K562 (cell line): ENCODE results near the gene MYH7. TPM values are rescaled to one million over a fixed set of nuclear protein-coding genes. Genes with fewer than 3 reads are reported as not detected.

Experiments
- ATAC-seq: fragments of 200-7000 bp; cut with Tn5 transposase; 3 replicates; pipeline ENCODE4 v1.9.1; 2020; ENCODE audit warnings: moderate library complexity
- BruUV-seq: library from RNA; stranded (reverse); fragments of 400-500 nt; replicated peaks from 2 replicates; lab custom pipeline; 2021; lab: Mats Ljungman, UMichigan
- CTCF ChIA-PET: fragments of 300-600 bp; formaldehyde crosslinking; extraction: SDS; loops from one replicate; lab custom pipeline; 2021; ENCODE audit warnings: low intra/inter-chr PET ratio; lab: Yijun Ruan, JAX
- POLR2A ChIA-PET: fragments of 300-600, 350-650 bp; sonication (Branson Sonifier 250); formaldehyde crosslinking; extraction: SDS; loops from one replicate; lab custom pipeline; 2021; ENCODE audit warnings: antibody characterized with exemption, inconsistent platforms; lab: Yijun Ruan, JAX
- DNase-seq, 4 experiments: peaks; one replicate each; pipeline versions ENCODE4 v3.0.0 to v3.0.0-alpha.2; 2011 to 2018; ENCODE audit warnings: low spot score in 3 of 4, mixed read lengths in 3 of 4; ENCODE audit errors: extremely low read depth in 1 of 4
- FAIRE-seq: peaks from 2 replicates; lab custom pipeline; 2011; peaks lifted over from hg19 to GRCh38; lab: Jason Lieb, UNC
- H2AFZ ChIP-seq: 2 replicates; pipeline ENCODE4 v1.6.0; 2011; ENCODE audit warnings: low read depth, low read length, control low read depth, inconsistent platforms
- H3K27ac ChIP-seq: fragments of 200-600 bp; 3 replicates; pipeline ENCODE4 v1.8.0; 2011; ENCODE audit warnings: low read depth, mild to moderate bottlenecking, control low read depth, inconsistent platforms, low read length, moderate library complexity, mixed read lengths; ENCODE audit errors: extremely low read depth
- H3K27me3 ChIP-seq, 2 experiments: fragments of 300-600 bp in 1 of 2; 2 replicates in 1 of 2; 3 replicates in 1 of 2; pipeline versions ENCODE4 v1.6.0 to v1.8.0; 2011; ENCODE audit warnings: inconsistent platforms in 2 of 2, low read length in 2 of 2, mild to moderate bottlenecking in 1 of 2, mixed read lengths in 1 of 2, moderate library complexity in 1 of 2; ENCODE audit not compliant: control insufficient read depth in 2 of 2, insufficient read depth in 2 of 2
- H3K36me3 ChIP-seq: fragments of 300-600 bp; 3 replicates; pipeline ENCODE4 v1.8.0; 2011; ENCODE audit warnings: mild to moderate bottlenecking, low read length, inconsistent platforms; ENCODE audit not compliant: control insufficient read depth, insufficient read depth
- H3K4me1 ChIP-seq, 2 experiments: fragments of 200-600 bp in 1 of 2; replicated peaks in 1 of 2; 2 replicates in 1 of 2; 3 replicates in 1 of 2; pipeline versions ENCODE4 v1.5.1 to v1.8.0; 2011; ENCODE audit warnings: inconsistent platforms in 2 of 2, low read length in 2 of 2, mild to moderate bottlenecking in 1 of 2, mixed read lengths in 1 of 2, moderate library complexity in 1 of 2; ENCODE audit not compliant: control insufficient read depth in 2 of 2, insufficient read depth in 2 of 2
- H3K4me2 ChIP-seq: 2 replicates; pipeline ENCODE4 v1.6.1; 2011; ENCODE audit warnings: low read length, control low read depth, inconsistent platforms, mixed read lengths; ENCODE audit not compliant: insufficient read depth
- H3K4me3 ChIP-seq: fragments of 200-600 bp; sonication (generic), shearing (Covaris generic); 2 replicates; pipeline ENCODE4 v1.5.1; 2016; ENCODE audit warnings: control low read depth, inconsistent platforms
- H3K79me2 ChIP-seq: fragments of 200-600 bp; 3 replicates; pipeline ENCODE4 v1.8.0; 2011; ENCODE audit warnings: low read length, inconsistent platforms; ENCODE audit not compliant: control insufficient read depth, insufficient read depth
- H3K9ac ChIP-seq, 2 experiments: 2 replicates each; pipeline versions ENCODE4 v1.6.0 to v1.6.1; 2011; ENCODE audit warnings: low read depth in 2 of 2, low read length in 2 of 2, control low read depth in 1 of 2, inconsistent platforms in 1 of 2, mild to moderate bottlenecking in 1 of 2, mixed read lengths in 1 of 2; ENCODE audit not compliant: insufficient read depth in 1 of 2
- H3K9me1 ChIP-seq: one replicate; pipeline ENCODE4 v1.6.0; 2011; ENCODE audit warnings: inconsistent platforms, mild to moderate bottlenecking, low read length, moderate library complexity; ENCODE audit not compliant: control insufficient read depth, insufficient read depth
- H3K9me3 ChIP-seq: replicated peaks from 2 replicates; pipeline ENCODE4 v1.5.1; 2011; ENCODE audit warnings: low read depth, low read length, inconsistent platforms; ENCODE audit not compliant: control insufficient read depth, insufficient read depth
- H4K20me1 ChIP-seq: replicated peaks from 2 replicates; pipeline ENCODE4 v1.6.1; 2011; ENCODE audit warnings: low read length, inconsistent platforms, mixed read lengths; ENCODE audit not compliant: control insufficient read depth, insufficient read depth
- CBX8 ChIP-seq: fragments of 200-600 bp; sonication (generic); IDR thresholded peaks from 2 replicates; pipeline ENCODE4 v1.6.1; 2012; ENCODE audit warnings: borderline replicate concordance, mixed run types, low read depth, mild to moderate bottlenecking, moderate library complexity, mixed read lengths, low read length, control low read depth, inconsistent platforms; ENCODE audit not compliant: poor library complexity, severe bottlenecking; ENCODE audit errors: extremely low read depth
- CCAR2 ChIP-seq: fragments of 200-400 bp; formaldehyde crosslinking; IDR thresholded peaks from 2 replicates; pipeline ENCODE4 v1.6.1; 2017; ENCODE audit warnings: mild to moderate bottlenecking, low read depth, low read length
- HES1 ChIP-seq: fragments of 450-650 bp; IDR thresholded peaks from 2 replicates; pipeline ENCODE4 v1.6.1; 2016; ENCODE audit warnings: low read depth, mild to moderate bottlenecking, moderate library complexity
- HOMEZ ChIP-seq: fragments of 250-450 bp; sonication (Bioruptor Pico); IDR thresholded peaks from 2 replicates; pipeline ENCODE4 v1.4.0; 2020; ENCODE audit warnings: mild to moderate bottlenecking, moderate library complexity
- KAT7 ChIP-seq: sonication (generic); formaldehyde crosslinking; IDR thresholded peaks from 2 replicates; pipeline ENCODE4 v1.8.0; 2022; ENCODE audit warnings: missing genetic modification reagents, mild to moderate bottlenecking, borderline replicate concordance
- RBBP5 ChIP-seq: fragments of 200-600 bp; sonication (generic); IDR thresholded peaks from 2 replicates; pipeline ENCODE4 v1.6.1; 2012; ENCODE audit warnings: borderline replicate concordance, mild to moderate bottlenecking, low read length, control low read depth, inconsistent platforms; ENCODE audit not compliant: insufficient read depth, poor library complexity, severe bottlenecking
- RBM17 ChIP-seq: fragments of 200-400 bp; formaldehyde crosslinking; IDR thresholded peaks from 2 replicates; pipeline ENCODE4 v1.6.1; 2017; ENCODE audit warnings: low read depth, mild to moderate bottlenecking, low read length, borderline replicate concordance
- SNRNP70 ChIP-seq: fragments of 200-400 bp; formaldehyde crosslinking; optimal IDR thresholded peaks from 2 replicates; pipeline ENCODE3; 2017; ENCODE audit warnings: low read depth, low read length
- TCF3 ChIP-seq: sonication (generic); formaldehyde crosslinking; IDR thresholded peaks from 2 replicates; pipeline ENCODE4 v1.4.0; 2020; ENCODE audit warnings: mild to moderate bottlenecking, missing genetic modification reagents
- TEAD2 ChIP-seq: fragments of 450-650 bp; IDR thresholded peaks from 2 replicates; pipeline ENCODE4 v1.6.1; 2016; ENCODE audit warnings: missing genetic modification characterization, control low read depth, missing compliant biosample characterization
- ZNF224 ChIP-seq: sonication (generic); formaldehyde crosslinking; IDR thresholded peaks from 2 replicates; pipeline ENCODE4 v1.8.0; 2022; ENCODE audit warnings: mild to moderate bottlenecking, missing genetic modification reagents
- ZNF316 ChIP-seq: fragments of 450-650 bp; IDR thresholded peaks from 2 replicates; pipeline ENCODE4 v1.6.1; 2016
- WGBS: fragments of 100-300 bp; shearing (Covaris generic); methylation state at CpG from one replicate; pipeline ENCODE4 v1.1.6; 2016; ENCODE audit warnings: low coverage, mixed read lengths; ENCODE audit not compliant: insufficient coverage; ENCODE audit errors: missing lambda C conversion rate; 5-methylcytosine and 5-hydroxymethylcytosine counted together
- in situ Hi-C: fragments of 300-500 bp; cut with MboI; formaldehyde crosslinking; loops from 4 replicates; pipeline ENCODE4 v1.15.0; 2018; ENCODE audit warnings: inconsistent platforms, mixed read lengths
- intact Hi-C: fragments of 100-400 bp; cut with micrococcal nuclease; formaldehyde crosslinking; loops from 2 replicates; pipeline ENCODE4 v1.14.2; 2022
- polyA plus RNA-seq, 8 experiments: library from polyadenylated mRNA; depleted of rRNA in 4 of 8; stranded (reverse) in 5 of 8; unstranded in 3 of 8; fragments of >200 nt; fragmentation: Nextera tagmentation in 2 of 8; fragmentation: Illumina TruSeq in 1 of 8; extraction: Ambion mirVana in 2 of 8; extraction: Trizol in 1 of 8; gene quantifications; 2 replicates each; pipeline versions ENCODE4 v1.2.1 to v1.2.3, GENCODE V29; 2011 to 2014; ENCODE audit warnings: inconsistent platforms in 1 of 8, missing spikeins in 1 of 8
- total RNA-seq, 7 experiments: library from RNA; depleted of rRNA in 6 of 7; stranded (reverse); fragments of >200 nt in 6 of 7; fragmentation: Illumina TruSeq in 2 of 7; extraction: Trizol in 2 of 7; gene quantifications; 2 replicates each; pipeline versions ENCODE4 v1.2.1 to v1.2.3, GENCODE V29; 2011 to 2021; ENCODE audit warnings: low replicate concordance in 1 of 7
- TF ChIP-seq, protein P1 (sequence below): fragments of 250-450 bp; sonication (Bioruptor Pico); IDR thresholded peaks from 2 replicates; pipeline ENCODE4 v1.8.0; 2022; ENCODE audit warnings: moderate library complexity, mild to moderate bottlenecking, inconsistent platforms
- TF ChIP-seq, protein P2 (sequence below), 3 experiments: fragments of 200-800 bp in 1 of 3; sonication (Bioruptor generic) in 1 of 3; sonication (generic) in 1 of 3; formaldehyde crosslinking in 1 of 3; IDR thresholded peaks; 2 replicates each; pipeline versions ENCODE4 v1.6.1 to v1.8.0; 2016 to 2022; ENCODE audit warnings: mild to moderate bottlenecking in 2 of 3, missing compliant biosample characterization in 2 of 3, missing genetic modification characterization in 2 of 3, missing genetic modification reagents in 1 of 3

Gene MYH7
- total and polyA plus RNA-seq, 9 of the 15 experiments (the other 6 are each of a cell fraction or from before 2014, with no cell fraction given): not detected

DNA sequence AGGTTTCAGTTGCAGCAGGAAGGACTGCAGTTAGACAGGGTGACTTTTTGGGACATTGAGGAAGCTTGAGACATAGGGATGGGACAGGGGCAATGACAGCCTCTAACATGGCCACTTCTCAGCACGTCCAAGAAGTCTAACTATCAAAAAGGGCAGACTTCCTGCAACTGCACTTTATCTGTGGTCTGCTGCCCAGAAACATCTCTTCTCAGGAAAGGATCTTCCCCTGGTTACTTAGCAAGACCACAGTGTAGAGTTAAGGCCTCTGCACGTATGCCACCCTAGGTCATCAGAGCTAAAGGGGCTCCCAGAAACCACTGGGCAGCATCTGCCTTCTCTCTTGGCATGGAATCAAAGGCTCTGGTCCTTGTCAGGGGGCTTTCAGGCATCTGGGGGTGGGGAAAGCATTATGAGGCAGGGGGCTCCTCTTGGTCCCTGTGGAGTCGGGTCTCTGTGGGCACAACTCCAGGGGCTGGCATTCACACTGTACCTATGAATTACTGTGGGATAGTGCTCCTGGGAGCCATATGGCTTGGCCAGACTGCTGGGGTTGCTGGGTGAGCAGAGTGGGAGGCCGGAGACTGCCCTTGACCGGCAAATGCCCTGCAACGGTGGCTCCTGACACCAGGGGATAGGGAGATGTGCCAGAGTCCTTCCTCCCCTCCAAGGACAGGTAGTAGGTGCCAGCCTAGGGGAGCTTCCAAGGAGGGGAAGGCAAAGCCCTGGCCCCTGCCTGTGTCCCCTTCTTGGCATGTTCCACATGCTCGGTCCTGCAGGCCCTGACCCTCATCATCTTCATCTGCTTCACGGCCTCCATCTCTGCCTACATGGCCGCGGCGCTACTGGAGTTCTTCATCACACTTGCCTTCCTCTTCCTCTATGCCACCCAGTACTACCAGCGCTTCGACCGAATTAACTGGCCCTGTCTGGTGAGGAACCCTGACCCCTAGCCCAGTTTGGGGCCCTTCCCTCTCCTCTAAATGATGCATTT lies 57.6 kb downstream of the MYH7 start (continued):
- TF ChIP-seq RBM17 (no peak), CCAR2 (no peak), TEAD2 (tag) (no peak), CBX8 (no peak)
- TF ChIP-seq, protein P1, sequence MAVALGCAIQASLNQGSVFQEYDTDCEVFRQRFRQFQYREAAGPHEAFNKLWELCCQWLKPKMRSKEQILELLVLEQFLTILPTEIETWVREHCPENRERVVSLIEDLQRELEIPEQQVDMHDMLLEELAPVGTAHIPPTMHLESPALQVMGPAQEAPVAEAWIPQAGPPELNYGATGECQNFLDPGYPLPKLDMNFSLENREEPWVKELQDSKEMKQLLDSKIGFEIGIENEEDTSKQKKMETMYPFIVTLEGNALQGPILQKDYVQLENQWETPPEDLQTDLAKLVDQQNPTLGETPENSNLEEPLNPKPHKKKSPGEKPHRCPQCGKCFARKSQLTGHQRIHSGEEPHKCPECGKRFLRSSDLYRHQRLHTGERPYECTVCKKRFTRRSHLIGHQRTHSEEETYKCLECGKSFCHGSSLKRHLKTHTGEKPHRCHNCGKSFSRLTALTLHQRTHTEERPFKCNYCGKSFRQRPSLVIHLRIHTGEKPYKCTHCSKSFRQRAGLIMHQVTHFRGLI: no peak

- no peaks in the 10 kb centered on the region for H3K79me2 ChIP-seq
- peaks cover 2 to 52% of the 10 kb centered on the region in 2 experiments; a peak in 3 of 5 replicates for H3K27me3 ChIP-seq
- H3K4me1 ChIP-seq: peaks cover 0 to 14% of the 10 kb centered on the region in 2 experiments; a peak in 2 of 5 replicates
- no peaks in the 10 kb centered on the region; the same call in 1 of the 2 replicates for H4K20me1 ChIP-seq
- ChIA-PET CTCF (no interaction called here), POLR2A (no interaction called here)
- BruUV-seq: no TSS peak
- DNase-seq: no peak
- no peak overlapping the region for H2AFZ ChIP-seq
- H3K9me1 ChIP-seq: no peaks in the 10 kb centered on the region
- no peak overlapping the region for H3K4me2 ChIP-seq
- intact Hi-C loops (no loop called here), in situ Hi-C loops (no loop called here)
- no peak for ATAC-seq
- H3K27ac ChIP-seq: no peak overlapping the region
- no peaks in the 10 kb centered on the region for H3K9me3 ChIP-seq
- FAIRE-seq: no peak
- no peak overlapping the region for H3K9ac ChIP-seq
- H3K36me3 ChIP-seq: no peaks in the 10 kb centered on the region
- no peak overlapping the region for H3K4me3 ChIP-seq
- 0% methylated on average over 9 of the region's 11 CpGs for WGBS
- no peak for TF ChIP-seq ZNF224 (CRISPR knock-in tag)
- TF ChIP-seq KAT7 (CRISPR knock-in tag): no peak
- TF ChIP-seq, protein P2, sequence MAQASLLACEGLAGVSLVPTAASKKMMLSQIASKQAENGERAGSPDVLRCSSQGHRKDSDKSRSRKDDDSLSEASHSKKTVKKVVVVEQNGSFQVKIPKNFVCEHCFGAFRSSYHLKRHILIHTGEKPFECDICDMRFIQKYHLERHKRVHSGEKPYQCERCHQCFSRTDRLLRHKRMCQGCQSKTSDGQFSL (CRISPR knock-in tag; IDR thresholded peaks at IDR 0.05): no peak
- TF ChIP-seq, protein P2 (tag; IDR thresholded peaks at IDR 0.05): no peak
- TF ChIP-seq HOMEZ (CRISPR knock-in tag): no peak
- no peak for TF ChIP-seq HES1
- no peak for TF ChIP-seq SNRNP70
- no peak for TF ChIP-seq TCF3
- TF ChIP-seq ZNF316: no peak
- no peak for TF ChIP-seq RBBP5
These were observed 58.3 kb downstream of the MYH7 start for GRCh38 chr14:23377198-23377550.
